Measurements from ENCODE around the gene MGP.

- TF ChIP-seq EZH2 (IDR thresholded peaks at IDR 0.05) (no peak), FOXP2 (optimal IDR thresholded peaks at IDR 0.05; ENCODE audit: control extremely low read depth, extremely low read length, insufficient read depth) (no peak), POLR2AphosphoS5 (IDR thresholded peaks at IDR 0.05; ENCODE audit: borderline replicate concordance, low read depth, low read length) (no peak)
Measured at GRCh38 chr12:14885718-14886221, at the start of gene MGP.
